ENCODE results near the gene CYP8B1. TPM values are rescaled to one million over a fixed set of nuclear protein-coding genes. Genes with fewer than 3 reads are reported as not detected.

Gene CYP8B1
- total and polyA plus RNA-seq, 11 donors = 0.14 TPM; not detected in 10

DNA sequence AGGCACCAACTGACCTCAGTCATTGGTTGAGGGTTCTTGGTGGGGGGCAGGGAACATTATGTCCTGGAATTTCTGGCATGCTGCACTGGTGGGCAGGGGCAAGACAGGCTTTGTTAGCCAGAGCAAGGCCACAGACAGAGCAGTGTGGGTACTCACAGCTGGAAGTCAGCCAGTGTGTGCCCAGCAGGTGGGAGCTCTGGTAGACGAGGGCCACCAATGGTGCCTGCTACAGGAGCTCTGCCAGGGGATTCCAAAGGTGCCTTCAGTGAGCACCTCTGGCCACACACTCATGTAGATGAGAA, 31.3 kb downstream of the CYP8B1 start:
- peak overlapping the region in 5 of 12 donors; percentile 2 to 80 (median 36) for H3K27ac ChIP-seq
- H3K36me3 ChIP-seq = no peaks in the 10 kb centered on the region
- TF ChIP-seq POLR2A (IDR thresholded peaks at IDR 0.05) = no peak
- no peak for TF ChIP-seq CTCF (IDR thresholded peaks at IDR 0.05)
- ATAC-seq (no peak), DNase-seq (no peak)
- H3K4me3 ChIP-seq = no peak overlapping the region
- peaks cover 0 to 43% (median 25%) of the 10 kb centered on the region in 12 donors for H3K4me1 ChIP-seq
- H3K27me3 ChIP-seq = no peaks in the 10 kb centered on the region
- WGBS, 4 donors = 73 to 89% (median 85%) methylated on average over 1 of the region's 1 CpG
- intact Hi-C loops (cut with DNase I) = loop anchor here in 3 of 10 donors (5.0 kb wide), 3 partner anchors 33 to 67 kb away; partner anchors contain the start of gene CYP8B1 (in 1 of the 3)
- no peaks in the 10 kb centered on the region for H3K9me3 ChIP-seq

GRCh38 chr3:42843713-42844411, 31.8 kb downstream of the CYP8B1 start:
- Histone ChIP-seq H3K4me3 (no peak overlapping the region), H3K27me3 (no peaks in the 10 kb centered on the region), H3K36me3 (no peaks in the 10 kb centered on the region), H3K9me3 (no peaks in the 10 kb centered on the region), H3K27ac (peak overlapping the region in 6 of 12 donors; percentile 2 to 80 (median 27)), H3K4me1 (peaks cover 0 to 43% (median 25%) of the 10 kb centered on the region in 12 donors)
- no peak for TF ChIP-seq POLR2A (IDR thresholded peaks at IDR 0.05)
- no peak for TF ChIP-seq CTCF (IDR thresholded peaks at IDR 0.05)
- intact Hi-C loops (cut with DNase I) = loop anchor here in 3 of 10 donors (5.0 kb wide), 3 partner anchors 33 to 67 kb away; partner anchors contain the start of gene CYP8B1 (in 1 of the 3)
- ATAC-seq (peak; percentile 24 to 59 (median 37)), DNase-seq (peak in 1 of 5 donors; percentile 26)
- 62 to 72% (median 69%) methylated on average over 6 of the region's 6 CpGs for WGBS, 4 donors

DNA sequence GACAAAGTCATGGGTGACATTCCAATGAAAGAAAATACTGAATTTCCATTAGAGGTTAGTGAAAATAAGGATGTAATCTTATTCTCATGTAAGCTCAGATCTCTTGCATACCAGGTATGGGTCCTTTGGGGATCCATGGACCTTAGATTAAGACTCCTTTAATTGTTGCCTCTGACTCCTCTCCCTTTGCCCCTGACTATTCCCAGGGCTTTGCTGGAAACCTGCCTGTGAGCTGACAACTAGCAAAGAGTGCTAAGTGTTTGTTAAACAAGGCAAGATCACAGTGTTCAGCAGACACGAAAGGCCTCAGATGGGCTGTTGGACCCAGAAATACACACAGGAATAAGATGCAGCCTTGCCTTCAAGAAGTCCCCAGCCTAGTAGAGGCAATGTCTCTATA, 34.3 kb downstream of the CYP8B1 start:
- Histone ChIP-seq H3K36me3 (no peaks in the 10 kb centered on the region), H3K9me3 (no peaks in the 10 kb centered on the region), H3K4me1 (peaks cover 0 to 28% (median 11%) of the 10 kb centered on the region in 12 donors), H3K4me3 (no peak overlapping the region), H3K27ac (no peak overlapping the region), H3K27me3 (no peaks in the 10 kb centered on the region)
- intact Hi-C loops (cut with DNase I) = loop anchor here in 3 of 10 donors (5.0 kb wide), 3 partner anchors 36 to 64 kb away; partner anchors contain the start of gene CYP8B1 (in 1 of the 3)
- 28 to 72% (median 63%) methylated on average over 1 of the region's 1 CpG for WGBS, 4 donors
- DNase-seq = no peak
- TF ChIP-seq POLR2A (IDR thresholded peaks at IDR 0.05) (no peak), CTCF (IDR thresholded peaks at IDR 0.05) (no peak)
- ATAC-seq = peak in 2 of 4 donors; percentile 27 to 44

- Histone ChIP-seq H3K27me3 (no peaks in the 10 kb centered on the region), H3K4me1 (peaks cover 0 to 22% (median 7%) of the 10 kb centered on the region in 12 donors), H3K4me3 (peak overlapping the region in 2 of 12 donors; percentile 2 to 37), H3K36me3 (no peaks in the 10 kb centered on the region), H3K27ac (no peak overlapping the region), H3K9me3 (no peaks in the 10 kb centered on the region)
- intact Hi-C loops (cut with DNase I) = loop anchor here in 8 of 10 donors (2.0 to 5.0 kb wide), 7 partner anchors 38 to 62 kb away; partner anchors contain the start of gene CYP8B1 (in 1 of the 8)
- no peak for TF ChIP-seq POLR2A (IDR thresholded peaks at IDR 0.05)
- TF ChIP-seq CTCF (IDR thresholded peaks at IDR 0.05) = peak; percentile 52 to 78 (median 72)
- WGBS, 4 donors = 17 to 33% (median 24%) methylated on average over 7 of the region's 7 CpGs
- DNase-seq (peak in 1 of 5 donors; percentile 46), ATAC-seq (peak; percentile 78 to 93 (median 87))
These were observed 36.1 kb downstream of the CYP8B1 start for GRCh38 chr3:42839616-42840015.
